Activated gamma-delta T cell (primary cell): ENCODE results near the gene RAB28.

Experiments
- DNase-seq: peaks from one replicate; lab custom pipeline; 2025; lab: John Stamatoyannopoulos, UW

The RAB28 gene

DNA sequence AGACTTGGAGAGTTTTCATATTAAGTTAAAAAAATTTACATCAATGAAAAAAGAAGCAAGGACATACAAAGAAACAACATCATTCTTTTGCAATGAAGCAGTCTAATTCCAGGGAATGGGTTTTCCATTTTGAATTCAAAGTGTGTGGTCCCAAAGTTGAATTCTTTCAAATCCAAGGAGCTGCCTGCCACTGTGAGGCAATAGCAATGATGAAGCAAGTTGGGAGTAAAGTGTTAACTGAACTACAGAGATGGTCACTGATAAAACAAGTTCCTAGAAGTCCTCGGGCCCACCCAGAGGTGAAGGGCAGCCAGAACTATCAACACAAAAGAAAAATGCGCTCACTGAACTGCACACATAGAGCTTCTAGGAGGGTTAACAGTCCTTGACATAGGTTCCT, 115.9 kb downstream of the RAB28 start:
- no peak for DNase-seq

DNA sequence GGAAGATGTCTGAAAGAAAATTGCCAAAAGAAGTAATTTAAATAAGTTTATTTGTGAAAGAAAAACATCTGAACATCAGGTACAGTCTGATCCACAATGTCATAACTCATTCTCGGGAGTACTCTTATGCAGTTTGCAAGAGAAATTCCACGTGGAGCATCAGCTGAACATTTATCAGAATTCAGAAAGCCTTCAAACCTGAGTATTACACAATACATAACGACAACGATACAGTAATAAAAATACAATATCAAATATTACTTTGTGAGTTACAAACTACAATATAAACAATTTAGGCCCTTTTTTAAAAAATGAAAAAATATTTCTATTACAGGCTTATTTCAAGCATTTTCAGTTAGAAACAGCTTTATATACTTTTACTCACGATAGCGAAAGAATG, 116.4 kb downstream of the RAB28 start:
- DNase-seq, result no peak

- DNase-seq, result no peak
These were observed 116.9 kb downstream of the RAB28 start for GRCh38 chr4:13367244-13367643.

DNA sequence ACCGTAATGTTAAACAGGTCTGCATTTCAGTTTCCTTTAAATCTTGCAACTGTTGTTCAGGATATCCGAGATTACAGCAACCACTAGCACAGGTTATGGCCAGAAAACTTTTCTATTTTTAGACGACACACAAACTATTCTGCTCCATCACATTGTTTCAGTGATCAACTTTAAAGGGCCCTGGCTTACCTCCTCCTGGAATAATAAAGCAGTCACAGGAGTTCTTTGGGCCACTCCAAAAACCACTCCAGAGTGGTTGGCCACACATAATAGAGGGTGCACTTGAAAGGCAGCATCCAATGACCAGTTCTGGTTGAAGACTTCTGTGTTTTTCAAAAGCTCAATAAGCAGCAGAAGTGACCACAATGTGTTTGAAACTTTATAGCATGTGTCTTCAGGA, 118.9 kb downstream of the RAB28 start:
- no peak for DNase-seq

DNA sequence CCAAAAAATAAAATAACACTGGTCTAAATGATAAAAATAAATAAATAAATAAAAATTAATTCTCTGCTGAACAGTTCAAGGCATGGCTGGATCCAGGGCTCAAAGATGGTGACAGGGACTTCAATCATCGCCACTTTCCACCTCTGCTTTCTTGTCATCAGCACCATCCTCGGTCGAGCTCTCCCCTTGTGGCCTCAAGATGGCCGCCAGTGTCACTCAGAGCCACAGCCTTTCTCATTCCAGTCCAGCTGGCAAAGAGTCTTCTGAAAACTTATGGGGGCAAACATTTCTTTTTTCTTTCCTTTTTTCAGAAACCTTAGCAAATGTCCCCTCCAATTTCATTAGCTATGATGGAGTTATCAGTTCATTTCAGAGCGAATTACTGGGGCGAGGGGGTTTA, 119.5 kb downstream of the RAB28 start:
- DNase-seq, result no peak

DNA sequence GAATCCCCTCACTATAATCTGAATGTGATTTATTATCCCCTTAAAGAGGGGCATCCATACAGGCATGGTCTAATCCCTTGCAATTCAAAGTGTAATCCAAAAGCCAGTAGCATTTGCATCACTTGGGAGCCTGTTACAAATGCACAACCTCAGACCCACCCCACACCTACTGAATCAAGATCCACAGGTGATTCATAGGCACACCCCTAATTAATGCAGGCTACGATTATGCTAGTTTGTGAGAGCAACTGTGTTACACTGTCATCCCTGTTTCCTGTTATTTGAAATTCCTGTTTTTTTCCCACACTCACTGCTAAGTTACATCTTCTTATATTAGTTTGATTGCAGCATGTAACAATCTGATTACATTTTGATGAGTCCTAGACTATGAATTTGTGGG, 120.0 kb downstream of the RAB28 start:
- DNase-seq, result no peak

GRCh38 chr4:13359809-13360208, 124.3 kb downstream of the RAB28 start:
- no peak for DNase-seq

GRCh38 chr4:13355111-13355880, 128.8 kb downstream of the RAB28 start:
- no peak for DNase-seq

GRCh38 chr4:13349096-13349495, 135.0 kb downstream of the RAB28 start:
- DNase-seq, result no peak

GRCh38 chr4:13348216-13348615, 135.9 kb downstream of the RAB28 start:
- DNase-seq, result no peak

- DNase-seq, result no peak
These were observed 136.5 kb downstream of the RAB28 start for GRCh38 chr4:13347517-13348125.

- DNase-seq, result no peak
These were observed 139.9 kb downstream of the RAB28 start for GRCh38 chr4:13344216-13344615.

GRCh38 chr4:13340672-13341071, 143.5 kb downstream of the RAB28 start:
- DNase-seq, result no peak

DNA sequence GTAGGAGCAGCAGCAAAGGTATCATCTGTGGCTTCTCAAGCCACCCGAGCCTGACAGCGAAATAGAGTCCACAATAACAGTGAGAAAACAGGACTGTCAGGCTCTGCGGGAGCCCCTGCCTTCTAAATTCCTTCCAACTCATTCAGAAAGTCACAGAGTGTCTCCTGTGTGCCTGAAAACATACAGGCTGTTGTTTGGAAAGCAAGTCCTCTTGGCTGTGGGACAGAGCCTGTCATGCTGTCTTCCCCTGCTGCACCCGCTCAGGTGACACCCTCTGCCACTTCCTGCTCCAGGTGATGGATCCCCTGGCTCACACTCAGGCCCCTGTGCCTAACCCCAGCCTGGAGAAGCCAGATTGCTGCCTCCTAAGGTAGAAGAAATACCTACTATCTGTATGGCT, 152.3 kb downstream of the RAB28 start:
- DNase-seq, result no peak

DNA sequence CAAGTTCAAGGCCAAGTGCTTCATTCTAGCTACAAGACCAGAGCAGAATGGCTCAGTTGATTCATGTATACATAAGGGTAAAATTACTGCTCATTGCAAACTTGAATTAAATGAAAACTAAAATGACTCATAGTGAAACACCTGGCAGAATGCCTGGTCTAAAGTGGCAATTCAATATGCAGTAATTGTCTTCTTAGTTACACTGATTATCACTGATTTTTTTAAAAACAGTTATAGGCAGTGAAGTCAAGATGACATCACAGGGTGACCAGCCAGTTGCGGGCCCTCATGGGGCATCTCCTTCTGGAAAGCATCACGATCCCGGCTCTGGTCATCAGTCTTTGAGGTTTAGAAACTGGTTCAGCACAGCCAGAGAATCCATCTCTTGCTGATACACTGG, 154.2 kb downstream of the RAB28 start:
- DNase-seq, result no peak

- DNase-seq, result no peak
These were observed 154.7 kb downstream of the RAB28 start for GRCh38 chr4:13329340-13329850.

DNA sequence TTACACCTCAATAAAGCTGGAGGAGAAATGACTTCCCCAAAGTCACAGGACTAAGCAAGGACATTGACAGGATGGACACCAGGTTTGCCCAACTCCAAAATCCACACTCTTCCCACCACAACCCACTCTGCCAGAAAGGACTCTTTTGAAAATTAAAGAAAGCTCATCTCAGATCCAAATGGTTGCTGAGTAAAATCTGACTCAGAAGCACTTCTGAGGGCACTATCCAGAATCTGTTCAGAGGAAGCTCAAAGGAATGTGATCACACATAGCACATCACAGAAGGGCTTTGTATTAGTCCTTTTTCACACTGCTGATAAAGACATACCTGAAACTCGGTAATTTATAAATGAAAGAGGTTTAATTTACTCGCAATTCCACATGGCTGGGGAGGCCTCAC, 155.5 kb downstream of the RAB28 start:
- no peak for DNase-seq

GRCh38 chr4:13327991-13328390, 156.1 kb downstream of the RAB28 start:
- DNase-seq, result no peak

DNA sequence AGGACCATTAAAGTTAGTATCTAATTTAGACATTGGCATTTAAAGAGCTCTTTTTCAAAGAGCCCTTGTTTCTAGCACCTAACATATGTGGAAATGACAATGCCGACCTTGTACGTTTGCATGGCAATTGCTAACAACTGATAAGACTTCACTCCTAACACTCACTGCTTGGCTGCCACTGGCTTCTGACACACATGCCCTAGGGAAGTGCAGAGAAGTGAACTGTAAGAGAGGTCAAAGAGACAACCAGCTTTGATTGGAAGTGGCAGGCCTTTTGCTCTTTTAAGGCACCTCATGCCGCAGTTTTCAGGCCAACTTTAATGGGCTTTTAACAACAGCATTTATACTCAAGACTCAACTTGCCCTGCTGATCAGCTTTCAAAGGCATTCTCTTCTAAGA, 158.4 kb downstream of the RAB28 start:
- DNase-seq, result no peak

DNA sequence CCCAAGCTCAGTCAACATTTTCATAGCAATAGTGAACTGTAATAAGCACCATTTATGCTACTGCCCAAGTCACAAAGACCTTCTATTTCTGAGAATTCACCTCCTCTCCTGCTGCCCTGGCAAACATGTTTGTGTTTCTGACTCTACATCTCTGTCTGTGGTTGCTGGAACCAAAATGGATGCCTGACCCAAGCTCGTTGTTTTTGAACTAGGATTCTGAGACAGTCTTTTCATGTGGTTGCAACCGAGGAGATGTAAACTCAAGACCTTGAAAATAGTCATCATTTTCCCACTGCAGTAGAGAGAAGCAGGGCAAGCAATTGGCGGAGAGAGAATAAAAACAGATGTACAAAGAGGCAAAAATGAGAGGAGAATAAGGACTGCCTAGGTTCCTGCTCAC, 160.2 kb downstream of the RAB28 start:
- DNase-seq, result no peak

- DNase-seq, result no peak
These were observed 161.4 kb downstream of the RAB28 start for GRCh38 chr4:13322681-13323101.
